Mesendoderm (in vitro differentiated cells): ENCODE measurements around the gene NETO1.
A peak's percentile ranks its signal among the peaks of the same experiment; 100 is the strongest.

Experiments
- DNase-seq: peaks from one replicate; pipeline ENCODE4 v3.0.0; 2013
- H2AK5ac ChIP-seq: 2 replicates; pipeline ENCODE4 v1.6.1; 2013; ENCODE audit warnings: low read length, inconsistent platforms
- H2BK120ac ChIP-seq: 2 replicates; pipeline ENCODE4 v1.6.1; 2013; ENCODE audit warnings: low read depth, mild to moderate bottlenecking, low read length, moderate library complexity, mixed read lengths
- H2BK15ac ChIP-seq: replicated peaks from 2 replicates; pipeline ENCODE4 v1.6.1; 2013; ENCODE audit warnings: low read depth, mild to moderate bottlenecking, moderate library complexity
- H2BK5ac ChIP-seq: 2 replicates; pipeline ENCODE4 v1.6.1; 2013; ENCODE audit warnings: low read length, inconsistent platforms
- H3K18ac ChIP-seq: 2 replicates; pipeline ENCODE4 v1.6.1; 2013; ENCODE audit warnings: mild to moderate bottlenecking, low read length, mixed read lengths
- H3K23ac ChIP-seq: one replicate; pipeline ENCODE4 v1.6.1; 2013; ENCODE audit warnings: low read length
- H3K27ac ChIP-seq: 2 replicates; pipeline ENCODE4 v1.5.1; 2013; ENCODE audit warnings: low read depth, mild to moderate bottlenecking, inconsistent platforms, low read length, moderate library complexity
- H3K27me3 ChIP-seq: 2 replicates; pipeline ENCODE4 v1.6.1; 2013; ENCODE audit warnings: low read length, control low read depth, mild to moderate bottlenecking, inconsistent platforms; ENCODE audit not compliant: insufficient read depth, poor library complexity
- H3K36me3 ChIP-seq: 2 replicates; pipeline ENCODE4 v1.6.1; 2013; ENCODE audit warnings: low read length, inconsistent platforms; ENCODE audit not compliant: control insufficient read depth, insufficient read depth
- H3K4ac ChIP-seq: one replicate; pipeline ENCODE4 v1.6.1; 2013; ENCODE audit warnings: low read depth, mild to moderate bottlenecking, low read length, moderate library complexity
- H3K4me1 ChIP-seq: 2 replicates; pipeline ENCODE4 v1.6.1; 2013; ENCODE audit warnings: low read depth, low read length, inconsistent platforms; ENCODE audit not compliant: control insufficient read depth
- H3K4me2 ChIP-seq: 2 replicates; pipeline ENCODE4 v1.6.1; 2013; ENCODE audit warnings: low read length
- H3K4me3 ChIP-seq: 2 replicates; pipeline ENCODE4 v1.5.1; 2013; ENCODE audit warnings: mild to moderate bottlenecking, low read length
- H3K56ac ChIP-seq: one replicate; pipeline ENCODE4 v1.6.1; 2013; ENCODE audit warnings: low read length
- H3K79me1 ChIP-seq: 2 replicates; pipeline ENCODE4 v1.6.1; 2013; ENCODE audit warnings: low read length, inconsistent platforms
- H3K79me2 ChIP-seq: 2 replicates; pipeline ENCODE4 v1.6.1; 2013; ENCODE audit warnings: mild to moderate bottlenecking, low read length; ENCODE audit not compliant: control insufficient read depth, insufficient read depth
- H3K9ac ChIP-seq: 2 replicates; pipeline ENCODE4 v1.6.1; 2013; ENCODE audit warnings: low read length, inconsistent platforms
- H4K5ac ChIP-seq: one replicate; pipeline ENCODE4 v1.6.1; 2013; ENCODE audit warnings: low read length
- H4K8ac ChIP-seq: one replicate; pipeline ENCODE4 v1.6.1; 2013; ENCODE audit warnings: low read depth, mild to moderate bottlenecking, control low read depth, low read length, moderate library complexity
- WGBS: extraction: QIAGEN DNeasy Blood & Tissue Kit; methylation state at CpG from one replicate; pipeline ENCODE4 v1.1.7; 2013; ENCODE audit warnings: low lambda C conversion rate, missing lambda C conversion rate; ENCODE audit not compliant: insufficient coverage; ENCODE audit errors: extremely low coverage; 5-methylcytosine and 5-hydroxymethylcytosine counted together

The NETO1 gene

DNA sequence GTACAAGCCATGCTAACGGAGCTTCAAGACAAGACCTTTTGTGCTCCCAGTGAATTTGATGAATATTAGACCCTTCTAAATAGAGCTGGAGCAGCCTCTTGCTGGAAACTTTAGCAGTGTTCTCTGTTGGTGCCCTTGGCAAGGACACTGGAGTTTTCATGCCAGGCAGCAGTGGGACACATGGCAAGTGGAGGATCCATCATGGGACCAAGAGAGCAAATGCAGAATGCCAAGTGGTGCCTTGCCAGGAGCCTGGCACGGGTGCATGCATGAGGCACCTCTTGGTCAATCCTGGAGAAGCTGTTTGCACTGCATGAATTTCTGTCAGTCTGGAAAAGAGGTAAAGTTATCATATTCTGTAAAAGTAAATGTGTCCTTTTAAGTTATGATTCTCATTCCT lies 59.1 kb downstream of the NETO1 start:
- no peak overlapping the region for H3K9ac ChIP-seq
- H3K36me3 ChIP-seq = no peaks in the 10 kb centered on the region
- H3K79me1 ChIP-seq = no peaks in the 10 kb centered on the region
- no peak overlapping the region for H3K4me2 ChIP-seq
- H3K27me3 ChIP-seq = no peaks in the 10 kb centered on the region
- H3K27ac ChIP-seq = no peak overlapping the region
- no peak overlapping the region for H2BK15ac ChIP-seq
- H3K56ac ChIP-seq = no peak overlapping the region
- H3K4me1 ChIP-seq = no peaks in the 10 kb centered on the region
- H3K4ac ChIP-seq = no peak overlapping the region
- H4K8ac ChIP-seq = no peak overlapping the region
- DNase-seq = no peak
- H4K5ac ChIP-seq = no peak overlapping the region
- no peak overlapping the region for H2BK120ac ChIP-seq
- no peak overlapping the region for H2AK5ac ChIP-seq
- no peak overlapping the region for H3K18ac ChIP-seq
- H3K79me2 ChIP-seq = no peaks in the 10 kb centered on the region
- WGBS = no CpG with 5 or more reads among the region's 2 CpGs
- no peak overlapping the region for H3K23ac ChIP-seq
- no peak overlapping the region for H3K4me3 ChIP-seq
- no peak overlapping the region for H2BK5ac ChIP-seq

DNA sequence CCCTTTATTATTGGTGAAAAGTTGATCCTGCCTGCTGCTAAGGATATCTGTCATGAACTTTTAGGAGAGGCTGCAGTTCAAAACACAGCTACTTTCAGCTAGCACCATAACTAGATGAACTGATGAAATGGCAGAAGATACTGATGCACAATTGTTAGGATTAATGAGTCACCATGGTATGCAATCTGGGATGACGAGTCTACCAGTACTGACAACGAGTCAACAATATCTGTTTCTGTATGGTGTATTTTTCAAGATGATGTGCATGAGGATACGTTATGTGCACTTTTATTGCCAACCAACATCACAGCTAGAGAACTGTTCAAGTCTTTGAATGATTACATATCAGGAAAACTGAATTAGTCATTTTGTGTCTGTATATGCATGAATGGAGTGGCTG lies 68.7 kb downstream of the NETO1 start:
- Histone ChIP-seq H3K79me1 (no peaks in the 10 kb centered on the region), H3K27me3 (no peaks in the 10 kb centered on the region), H3K79me2 (no peaks in the 10 kb centered on the region), H3K36me3 (no peaks in the 10 kb centered on the region), H2AK5ac (no peak overlapping the region), H3K27ac (no peak overlapping the region), H4K5ac (no peak overlapping the region), H3K4ac (no peak overlapping the region), H3K56ac (no peak overlapping the region), H3K4me1 (no peaks in the 10 kb centered on the region), H2BK15ac (no peak overlapping the region), H2BK5ac (no peak overlapping the region), H3K4me3 (no peak overlapping the region), H2BK120ac (no peak overlapping the region), H3K23ac (no peak overlapping the region), H4K8ac (no peak overlapping the region), H3K18ac (no peak overlapping the region), H3K9ac (no peak overlapping the region), H3K4me2 (no peak overlapping the region)
- no CpG with 5 or more reads among the region's 3 CpGs for WGBS
- DNase-seq = no peak

DNA sequence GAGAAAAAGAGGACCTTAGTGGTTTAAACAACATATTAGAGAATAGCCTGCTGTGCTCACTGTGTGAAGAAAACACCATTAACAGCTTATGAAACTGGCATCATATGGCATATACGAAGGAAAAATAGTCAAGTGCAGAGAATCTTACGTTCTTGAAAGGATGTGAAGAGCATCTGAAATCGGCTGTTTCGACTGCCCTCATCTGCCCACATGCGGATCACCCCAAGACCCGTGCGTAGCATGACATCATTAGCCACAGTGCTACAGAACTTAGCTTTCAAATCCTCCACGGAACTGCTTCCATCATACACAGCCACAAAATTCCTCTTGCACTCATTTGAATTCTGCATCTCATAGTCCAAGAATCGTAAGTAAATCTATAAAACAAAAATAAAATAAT lies 84.3 kb downstream of the NETO1 start:
- H4K8ac ChIP-seq = no peak overlapping the region
- no peaks in the 10 kb centered on the region for H3K27me3 ChIP-seq
- no peaks in the 10 kb centered on the region for H3K79me2 ChIP-seq
- no peaks in the 10 kb centered on the region for H3K79me1 ChIP-seq
- H2BK15ac ChIP-seq = no peak overlapping the region
- no peak overlapping the region for H3K4me2 ChIP-seq
- no peak for DNase-seq
- no peak overlapping the region for H4K5ac ChIP-seq
- H3K56ac ChIP-seq = no peak overlapping the region
- H3K18ac ChIP-seq = no peak overlapping the region
- H3K27ac ChIP-seq = no peak overlapping the region
- H2BK5ac ChIP-seq = no peak overlapping the region
- no peaks in the 10 kb centered on the region for H3K4me1 ChIP-seq
- H3K36me3 ChIP-seq = no peaks in the 10 kb centered on the region
- WGBS = no CpG with 5 or more reads among the region's 9 CpGs
- H2AK5ac ChIP-seq = no peak overlapping the region
- H2BK120ac ChIP-seq = no peak overlapping the region
- no peak overlapping the region for H3K9ac ChIP-seq
- no peak overlapping the region for H3K23ac ChIP-seq
- no peak overlapping the region for H3K4ac ChIP-seq
- H3K4me3 ChIP-seq = no peak overlapping the region

DNA sequence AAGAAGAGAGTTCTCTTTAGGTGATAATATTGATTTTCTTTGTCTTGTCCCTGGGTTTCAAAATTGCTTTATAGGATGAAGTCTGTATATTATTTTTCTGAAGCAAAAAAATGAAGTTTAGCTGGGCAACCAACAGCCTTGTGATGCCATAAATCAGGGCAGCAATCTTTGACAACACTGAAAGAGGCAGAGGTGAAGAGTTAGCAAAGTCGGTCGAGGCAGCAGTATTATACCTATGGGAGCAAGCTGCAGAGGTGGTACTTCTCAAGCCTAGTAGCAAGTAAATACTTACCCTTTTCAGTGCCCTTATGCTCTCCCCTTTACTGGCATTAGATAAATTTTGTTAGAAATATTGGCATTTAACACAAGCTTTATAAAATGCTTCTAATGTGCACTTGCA lies 92.9 kb downstream of the NETO1 start:
- Histone ChIP-seq H3K27me3 (no peaks in the 10 kb centered on the region), H3K4me2 (no peak overlapping the region), H3K18ac (no peak overlapping the region), H4K5ac (no peak overlapping the region), H2AK5ac (no peak overlapping the region), H3K79me1 (no peaks in the 10 kb centered on the region), H3K4ac (no peak overlapping the region), H2BK120ac (no peak overlapping the region), H3K4me3 (no peak overlapping the region), H3K56ac (no peak overlapping the region), H2BK5ac (no peak overlapping the region), H3K36me3 (no peaks in the 10 kb centered on the region), H2BK15ac (no peak overlapping the region), H3K9ac (no peak overlapping the region), H3K23ac (no peak overlapping the region), H3K27ac (no peak overlapping the region), H4K8ac (no peak overlapping the region), H3K4me1 (no peaks in the 10 kb centered on the region), H3K79me2 (no peaks in the 10 kb centered on the region)
- no peak for DNase-seq
- no CpG with 5 or more reads among the region's 2 CpGs for WGBS

DNA sequence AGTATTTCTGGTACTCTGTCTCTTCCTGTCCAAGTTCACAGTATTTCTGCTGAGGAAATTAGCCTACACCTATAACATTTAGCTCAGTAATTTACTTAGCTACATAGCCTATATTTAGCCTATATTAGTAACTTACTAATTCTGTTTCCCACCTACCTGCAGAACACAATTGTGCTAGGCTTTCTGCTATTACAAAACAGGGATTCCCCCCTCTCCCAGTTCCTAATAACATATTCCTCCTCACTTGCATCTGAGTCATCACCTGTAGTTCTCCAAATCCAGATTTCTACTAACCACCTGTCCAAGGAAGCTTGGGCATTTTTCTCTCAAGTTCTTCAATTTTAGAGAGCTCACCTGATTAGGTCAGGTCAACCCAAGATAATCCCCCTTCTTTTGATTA lies 94.9 kb downstream of the NETO1 start:
- H3K4ac ChIP-seq = no peak overlapping the region

DNA sequence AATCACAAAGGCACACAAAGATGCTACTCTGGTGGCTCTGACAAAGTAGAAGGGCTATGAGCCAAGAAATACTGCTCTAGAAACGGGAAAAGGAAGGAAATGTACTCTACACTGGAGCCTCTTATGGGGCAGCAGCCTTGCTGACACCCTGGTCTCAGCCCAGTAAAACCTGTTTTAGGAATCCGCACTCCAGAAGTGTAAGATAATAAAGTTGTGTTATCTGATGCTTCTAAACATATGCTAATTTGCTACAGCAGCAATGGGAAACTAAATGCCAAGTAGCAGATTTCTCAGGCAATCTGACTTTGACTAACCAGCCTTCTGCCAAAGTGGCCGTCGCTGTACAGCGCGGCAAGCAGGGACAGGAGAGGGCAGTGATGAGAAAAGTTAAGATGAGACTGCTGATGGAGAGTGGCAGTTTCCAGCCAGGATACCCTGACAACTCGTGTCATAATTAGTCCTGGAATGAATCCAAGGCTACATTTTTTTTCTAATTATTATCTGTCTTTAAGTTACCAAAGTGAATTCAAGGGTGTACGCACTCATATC lies 99.0 kb downstream of the NETO1 start:
- H3K4me3 ChIP-seq = no peak overlapping the region
- H2BK120ac ChIP-seq = no peak overlapping the region
- H2BK15ac ChIP-seq = no peak overlapping the region
- no peak overlapping the region for H3K27ac ChIP-seq
- no peaks in the 10 kb centered on the region for H3K36me3 ChIP-seq
- no peak overlapping the region for H2AK5ac ChIP-seq
- no peak overlapping the region for H3K56ac ChIP-seq
- DNase-seq = peak; percentile 66
- peaks cover 2% of the 10 kb centered on the region for H3K4me1 ChIP-seq
- H3K79me1 ChIP-seq = no peaks in the 10 kb centered on the region
- H3K9ac ChIP-seq = no peak overlapping the region
- H2BK5ac ChIP-seq = no peak overlapping the region
- no peak overlapping the region for H3K4me2 ChIP-seq
- H3K23ac ChIP-seq = no peak overlapping the region
- no peak overlapping the region for H3K4ac ChIP-seq
- no peaks in the 10 kb centered on the region for H3K27me3 ChIP-seq
- H3K79me2 ChIP-seq = no peaks in the 10 kb centered on the region
- no CpG with 5 or more reads among the region's 8 CpGs for WGBS
- H4K5ac ChIP-seq = no peak overlapping the region
- H4K8ac ChIP-seq = no peak overlapping the region
- H3K18ac ChIP-seq = no peak overlapping the region

More for the DNA sequence above, 94.9 kb downstream of the NETO1 start:
- Histone ChIP-seq H3K79me1 (no peaks in the 10 kb centered on the region), H3K27me3 (no peaks in the 10 kb centered on the region), H2BK5ac (no peak overlapping the region), H4K5ac (no peak overlapping the region), H2AK5ac (no peak overlapping the region), H3K27ac (no peak overlapping the region), H3K56ac (no peak overlapping the region), H3K18ac (no peak overlapping the region), H3K4me1 (peaks cover 2% of the 10 kb centered on the region), H3K23ac (no peak overlapping the region), H3K4me3 (no peak overlapping the region), H3K9ac (no peak overlapping the region), H3K79me2 (no peaks in the 10 kb centered on the region), H3K36me3 (no peaks in the 10 kb centered on the region), H4K8ac (no peak overlapping the region), H2BK15ac (no peak overlapping the region), H3K4me2 (no peak overlapping the region), H2BK120ac (no peak overlapping the region)
- DNase-seq = no peak
